CD4-positive, alpha-beta T cell treated with Interleukin-15 for 1 hour (primary cell): ENCODE measurements around the gene USP48.

Experiments used
- DNase-seq: peaks from one replicate; pipeline ENCODE4 v3.0.0-alpha.2; 2020

The USP48 gene

DNA sequence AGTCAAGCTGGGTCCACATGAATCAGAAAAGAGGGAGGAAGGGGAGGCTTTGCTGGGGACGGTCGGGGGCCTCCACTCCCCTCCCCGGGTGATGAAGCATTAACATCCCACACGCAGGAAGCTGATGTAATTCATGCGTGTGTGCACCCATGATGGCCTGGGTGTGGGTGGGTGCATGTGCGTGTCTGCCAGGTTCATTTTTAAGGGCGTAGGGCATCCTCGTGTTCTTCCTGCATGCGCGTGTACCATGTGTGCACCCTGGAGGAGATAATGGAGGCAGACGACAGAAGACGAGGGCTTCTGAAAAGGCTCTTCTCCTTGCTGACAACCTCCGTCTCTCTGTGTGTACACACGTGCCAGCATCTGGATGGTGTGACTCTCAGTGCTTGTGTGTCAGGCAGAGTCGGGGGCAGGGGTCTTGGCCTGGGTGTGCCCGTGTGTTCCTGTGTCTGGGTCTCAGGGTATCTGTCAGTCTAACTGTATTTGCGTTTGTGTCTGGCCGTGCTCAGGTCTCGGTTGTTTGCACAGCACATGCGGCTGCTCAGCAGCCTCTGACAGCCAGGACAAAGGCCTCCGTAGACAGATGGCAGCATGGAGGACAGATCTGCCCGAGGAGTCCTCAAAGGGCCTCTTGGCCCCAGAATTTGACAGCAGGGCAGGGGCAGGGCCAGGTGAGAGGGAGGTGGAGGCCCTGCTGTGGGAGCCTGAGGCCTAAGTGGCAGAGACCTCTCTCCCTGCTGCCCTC is 116.2 kb downstream of the USP48 start:
- no peak for DNase-seq

DNA sequence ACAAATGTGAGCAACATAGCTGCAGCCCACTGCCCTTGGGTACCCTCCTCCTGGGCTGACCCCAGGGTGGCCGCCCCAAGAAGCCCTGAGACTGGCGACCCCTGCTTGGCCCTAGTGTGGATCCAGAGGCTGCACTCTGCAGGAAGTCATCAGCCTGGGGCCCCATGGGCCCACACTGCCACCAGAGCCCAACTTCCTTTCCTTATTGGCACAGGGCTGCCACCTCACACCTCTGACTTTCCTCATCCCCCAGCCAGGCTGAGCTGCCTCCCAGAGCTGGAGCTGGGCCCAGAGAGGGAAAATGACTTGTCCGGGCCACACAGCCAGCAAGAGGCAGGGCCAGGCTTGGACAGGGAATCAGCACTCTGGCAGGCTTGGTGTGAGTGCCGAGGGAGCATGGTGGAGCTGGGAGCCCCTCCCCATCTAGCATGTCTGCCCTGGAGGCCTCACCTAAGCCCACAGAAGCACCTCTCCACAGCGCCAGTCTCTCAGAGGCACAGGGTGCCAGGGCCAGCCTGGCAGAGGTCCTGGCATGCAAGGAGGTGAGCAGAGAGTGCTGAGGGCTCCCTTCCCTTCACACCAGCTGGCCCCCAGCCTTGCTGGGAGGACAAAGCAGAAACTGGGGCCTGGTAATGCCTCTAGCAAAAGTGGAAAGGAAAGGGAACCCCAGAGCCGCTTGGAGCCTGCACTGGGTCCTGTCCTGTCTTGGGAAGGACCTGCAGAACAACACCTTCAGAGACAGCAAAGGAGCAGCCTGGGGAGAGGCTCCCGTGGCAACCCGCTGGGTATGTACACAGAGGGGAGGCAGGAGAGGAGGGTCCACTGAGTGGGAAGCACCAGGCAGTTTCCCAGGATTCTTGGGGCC is 117.0 kb downstream of the USP48 start:
- no peak for DNase-seq

- no peak for DNase-seq
Measured at GRCh38 chr1:21664806-21665588, 118.0 kb downstream of the USP48 start.

GRCh38 chr1:21663951-21664805 is 118.8 kb downstream of the USP48 start:
- DNase-seq, result no peak

GRCh38 chr1:21663248-21663950 is 119.5 kb downstream of the USP48 start:
- DNase-seq, result no peak

DNA sequence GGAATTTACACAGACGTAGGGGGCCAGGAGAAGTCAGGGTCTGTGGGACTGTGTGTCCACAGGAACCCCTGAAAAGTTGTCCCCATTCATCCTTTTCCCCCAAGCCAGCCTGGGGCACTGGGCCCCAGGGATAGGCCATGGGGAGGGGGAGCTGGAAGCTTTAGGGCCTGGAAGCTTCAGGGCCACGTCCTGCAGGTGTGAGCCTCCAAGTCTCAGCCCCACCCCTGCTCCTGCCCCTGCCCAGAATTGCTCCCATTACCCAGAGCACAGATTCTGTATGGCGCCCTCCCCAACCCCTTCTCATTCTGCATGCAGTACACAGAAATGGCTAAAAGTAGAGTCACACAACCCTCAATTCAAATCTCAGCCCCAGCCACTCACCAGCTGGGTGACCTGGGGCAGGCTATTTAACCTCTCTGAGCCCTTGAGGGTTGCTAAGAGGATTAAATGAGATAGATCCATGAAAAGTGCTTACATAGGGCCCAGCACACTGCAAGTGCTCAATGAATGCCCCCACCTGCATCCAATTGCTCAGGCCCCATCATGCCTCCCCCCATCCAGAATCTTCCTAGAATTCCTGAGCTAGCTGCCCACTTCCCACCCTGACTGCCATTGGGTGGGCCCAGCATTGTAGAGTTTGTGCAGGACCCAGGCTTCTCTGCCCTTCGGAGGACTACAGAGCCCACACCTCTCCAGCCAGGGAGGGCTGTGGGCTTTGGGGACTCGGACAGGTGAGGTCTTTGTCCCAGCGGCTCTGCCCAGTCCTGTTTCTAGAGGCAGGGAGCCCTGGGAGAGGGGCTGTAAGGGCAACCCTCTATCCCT is 120.3 kb downstream of the USP48 start:
- no peak for DNase-seq

- no peak for DNase-seq
Measured at GRCh38 chr1:21661886-21662285, 121.1 kb downstream of the USP48 start.

GRCh38 chr1:21659924-21660326 is 123.0 kb downstream of the USP48 start:
- DNase-seq, result no peak

DNA sequence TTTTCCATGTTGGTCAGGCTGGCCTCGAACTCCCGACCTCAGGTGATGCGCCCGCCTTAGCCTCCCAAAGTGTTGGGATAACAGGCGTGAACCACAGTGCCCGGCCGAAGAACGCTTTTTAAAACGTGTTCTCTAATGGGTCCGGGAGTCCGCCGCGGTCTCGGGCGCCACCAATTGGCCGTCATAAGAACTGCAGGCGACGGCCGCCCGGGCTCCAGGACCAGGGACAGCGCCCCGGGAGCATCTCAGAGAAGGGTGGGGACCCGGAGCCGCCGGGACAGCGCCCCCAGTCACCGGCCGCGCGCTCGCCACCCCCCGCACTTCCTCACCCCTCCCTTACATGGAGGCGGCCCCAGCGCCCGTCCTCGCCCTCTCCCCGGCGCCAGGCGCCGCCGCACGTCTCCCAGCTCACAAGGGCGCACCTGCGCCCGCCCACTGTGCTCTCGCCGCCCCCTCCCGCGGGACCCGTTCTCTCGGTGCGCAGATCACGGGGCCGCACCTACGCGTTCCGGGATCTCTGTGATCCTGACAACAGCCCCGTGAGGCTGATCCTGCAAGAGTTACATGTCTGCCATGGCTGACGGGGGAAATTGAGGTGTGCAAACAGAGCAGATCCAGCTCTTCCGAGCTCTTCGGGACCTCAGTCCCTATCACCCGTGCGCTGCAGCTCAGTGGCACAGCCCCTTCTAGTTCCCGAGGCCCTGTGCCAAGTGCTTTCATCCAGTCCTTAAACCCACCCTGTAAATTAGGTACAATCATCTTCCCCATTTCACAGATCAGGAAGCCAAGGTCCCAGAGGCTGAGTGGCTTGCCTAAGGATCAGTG is 123.6 kb downstream of the USP48 start:
- peak; percentile 76 for DNase-seq

DNA sequence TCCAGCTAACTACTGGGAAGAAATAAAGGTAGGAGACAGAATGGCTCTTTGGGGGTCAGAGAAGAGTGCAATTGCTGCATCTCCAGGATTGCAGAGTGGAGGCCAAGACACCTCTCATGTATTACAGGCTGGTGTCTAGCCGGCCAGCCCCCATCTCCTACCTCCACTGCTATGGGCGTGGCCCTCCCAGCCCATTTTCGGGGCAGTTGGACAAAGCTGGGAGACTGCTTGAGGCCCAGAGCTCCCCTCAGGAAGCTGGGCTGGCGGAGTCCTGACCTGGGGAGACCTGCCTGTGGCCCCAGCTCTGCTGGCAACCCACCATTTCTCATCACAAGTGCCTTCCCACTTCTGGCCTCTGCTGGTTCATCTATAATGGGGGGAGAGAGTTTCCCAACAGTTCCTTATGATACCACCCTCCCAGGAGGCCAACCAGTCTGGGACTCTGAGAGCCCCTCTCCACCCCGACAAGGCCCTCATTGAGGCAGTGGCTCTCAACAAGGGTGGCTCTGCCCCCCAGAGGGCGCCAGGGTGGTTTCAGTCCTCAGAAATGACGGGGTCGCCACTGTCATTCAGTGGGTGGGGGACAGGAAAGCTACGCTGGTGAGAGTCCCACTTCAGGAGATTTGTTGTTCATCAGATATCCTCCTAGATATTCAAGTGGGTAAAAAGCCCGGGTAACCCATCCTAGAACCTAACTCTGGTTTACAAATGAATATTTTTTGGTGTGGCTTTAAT is 125.3 kb downstream of the USP48 start:
- no peak for DNase-seq

DNA sequence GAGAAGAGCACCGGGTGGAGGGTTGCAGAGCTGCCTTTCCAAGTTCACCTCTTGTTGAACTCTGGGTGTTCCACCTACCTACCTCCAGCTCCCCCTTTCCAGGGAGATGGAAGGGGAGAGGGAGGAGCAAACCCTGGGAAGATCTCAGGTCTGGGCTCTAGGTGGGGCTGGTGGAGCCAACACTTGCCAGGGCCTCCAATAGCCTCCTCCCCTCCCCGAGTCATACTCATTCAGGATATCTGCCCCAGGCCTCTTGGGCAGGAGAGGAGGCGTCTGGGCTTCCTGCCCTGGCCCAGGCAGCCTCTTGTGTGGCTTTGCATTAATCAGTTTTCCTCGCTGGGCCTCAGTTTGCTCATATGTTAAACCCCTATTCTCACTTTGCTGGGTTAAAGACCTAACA is 127.2 kb downstream of the USP48 start:
- DNase-seq, result no peak

DNA sequence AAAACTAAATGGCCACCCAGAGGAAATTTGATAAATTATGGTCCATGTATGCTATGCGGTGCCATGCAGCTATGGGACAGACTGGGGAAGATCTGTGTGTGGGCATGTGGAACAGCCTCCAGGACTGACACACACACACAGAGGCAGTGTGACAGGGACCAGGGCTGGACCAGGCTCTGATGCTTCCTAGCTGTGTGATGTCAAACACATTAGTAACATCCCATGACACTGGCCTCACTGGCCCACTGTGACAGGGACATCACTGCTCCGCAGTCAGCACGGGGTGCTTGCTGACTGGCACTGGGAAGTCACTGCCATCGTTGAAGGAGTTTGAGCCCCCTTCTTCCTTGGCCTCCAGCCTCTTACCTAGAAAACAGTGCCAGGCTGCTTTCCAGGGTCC is 127.7 kb downstream of the USP48 start:
- no peak for DNase-seq

DNA sequence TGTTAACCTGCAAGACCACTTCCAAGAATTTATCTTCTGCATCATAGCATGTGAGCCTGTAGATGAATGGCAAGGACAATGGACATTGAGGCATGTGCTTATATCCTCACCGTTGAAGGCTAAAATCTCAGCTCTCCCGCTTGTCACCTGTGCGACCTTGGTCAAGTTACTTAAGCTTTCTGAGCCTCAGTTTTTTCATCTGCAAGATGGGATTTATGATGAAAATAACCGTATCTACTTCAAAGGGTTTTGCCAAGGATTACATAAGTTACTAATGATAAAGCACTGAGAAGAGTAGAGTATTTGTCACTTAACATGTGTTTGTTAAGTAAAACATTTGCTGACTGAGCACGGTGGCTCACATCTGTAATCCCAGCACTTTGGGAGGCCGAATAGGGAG is 128.7 kb downstream of the USP48 start:
- no peak for DNase-seq

GRCh38 chr1:21653744-21654100 is 129.2 kb downstream of the USP48 start:
- no peak for DNase-seq

GRCh38 chr1:21652937-21653743 is 129.8 kb downstream of the USP48 start:
- no peak for DNase-seq

GRCh38 chr1:21652101-21652936 is 130.6 kb downstream of the USP48 start:
- DNase-seq, result no peak
